Endometrial microvascular endothelial cells (primary cell): ENCODE results near the gene ARHGEF11. TPM values are rescaled to one million over a fixed set of nuclear protein-coding genes. Genes with fewer than 3 reads are reported as not detected.

Source experiments
- in situ Hi-C: cut with HindIII; loops from 2 replicates; pipeline ENCODE4 v1.10.0; 2017; ENCODE audit warnings: low sequenced_read_pairs, low pct_unique_long_range_greater_than_20kb; ENCODE audit errors: inconsistent ontology term
- total RNA-seq: library from RNA; depleted of rRNA; stranded (reverse); fragments of >200 nt; gene quantifications from one replicate; pipeline ENCODE4 v1.2.3, GENCODE V29; 2015; ENCODE audit errors: inconsistent ontology term

ARHGEF11 gene
- total RNA-seq, 1 donor from 2014 or later: 13.2 TPM

- in situ Hi-C loops: no loop called here
These were observed 140.4 kb downstream of the ARHGEF11 start for GRCh38 chr1:156905176-156905575.

- in situ Hi-C loops: no loop called here
These were observed 141.2 kb downstream of the ARHGEF11 start for GRCh38 chr1:156904187-156904959.

- in situ Hi-C loops: no loop called here
These were observed 142.0 kb downstream of the ARHGEF11 start for GRCh38 chr1:156903328-156904091.

- in situ Hi-C loops: no loop called here
These were observed 143.3 kb downstream of the ARHGEF11 start for GRCh38 chr1:156901966-156902915.

GRCh38 chr1:156901590-156901900, 144.0 kb downstream of the ARHGEF11 start:
- in situ Hi-C loops: no loop called here

GRCh38 chr1:156900896-156901589, 144.5 kb downstream of the ARHGEF11 start:
- in situ Hi-C loops: no loop called here

- in situ Hi-C loops: no loop called here
These were observed 145.4 kb downstream of the ARHGEF11 start for GRCh38 chr1:156899956-156900718.

GRCh38 chr1:156898971-156899664, 146.4 kb downstream of the ARHGEF11 start:
- in situ Hi-C loops: no loop called here

GRCh38 chr1:156898161-156898566, 147.4 kb downstream of the ARHGEF11 start:
- in situ Hi-C loops: no loop called here

GRCh38 chr1:156897078-156897825, 148.3 kb downstream of the ARHGEF11 start:
- in situ Hi-C loops: no loop called here

- in situ Hi-C loops: no loop called here
These were observed 149.0 kb downstream of the ARHGEF11 start for GRCh38 chr1:156896490-156897033.

- in situ Hi-C loops: no loop called here
These were observed 149.6 kb downstream of the ARHGEF11 start for GRCh38 chr1:156895927-156896326.

GRCh38 chr1:156895455-156895812, 150.1 kb downstream of the ARHGEF11 start:
- in situ Hi-C loops: no loop called here

- in situ Hi-C loops: no loop called here
These were observed 150.7 kb downstream of the ARHGEF11 start for GRCh38 chr1:156894711-156895454.

- in situ Hi-C loops: no loop called here
These were observed 151.5 kb downstream of the ARHGEF11 start for GRCh38 chr1:156894001-156894400.
